ENCODE results near the gene ICAM5.

Gene ICAM5

DNA sequence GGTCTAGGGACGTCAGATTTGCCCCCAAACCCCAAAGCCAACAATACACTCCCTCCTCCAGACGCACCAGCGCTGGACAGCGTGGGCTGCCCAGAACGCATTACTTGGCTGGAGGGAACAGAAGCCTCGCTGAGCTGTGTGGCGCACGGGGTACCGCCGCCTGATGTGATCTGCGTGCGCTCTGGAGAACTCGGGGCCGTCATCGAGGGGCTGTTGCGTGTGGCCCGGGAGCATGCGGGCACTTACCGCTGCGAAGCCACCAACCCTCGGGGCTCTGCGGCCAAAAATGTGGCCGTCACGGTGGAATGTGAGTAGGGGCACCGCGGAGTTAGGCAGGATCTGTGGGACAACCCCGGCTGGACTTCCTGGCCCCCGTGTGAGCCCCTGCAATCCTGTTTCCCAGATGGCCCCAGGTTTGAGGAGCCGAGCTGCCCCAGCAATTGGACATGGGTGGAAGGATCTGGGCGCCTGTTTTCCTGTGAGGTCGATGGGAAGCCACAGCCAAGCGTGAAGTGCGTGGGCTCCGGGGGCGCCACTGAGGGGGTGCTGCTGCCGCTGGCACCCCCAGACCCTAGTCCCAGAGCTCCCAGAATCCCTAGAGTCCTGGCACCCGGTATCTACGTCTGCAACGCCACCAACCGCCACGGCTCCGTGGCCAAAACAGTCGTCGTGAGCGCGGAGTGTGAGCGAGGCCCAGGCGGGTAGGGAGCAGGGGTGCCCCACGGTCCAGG lies 4.0 kb downstream of the ICAM5 start:
- Histone ChIP-seq H3K4me3 (no peak overlapping the region), H3K27ac (no peak overlapping the region)
- TF ChIP-seq, protein P1, sequence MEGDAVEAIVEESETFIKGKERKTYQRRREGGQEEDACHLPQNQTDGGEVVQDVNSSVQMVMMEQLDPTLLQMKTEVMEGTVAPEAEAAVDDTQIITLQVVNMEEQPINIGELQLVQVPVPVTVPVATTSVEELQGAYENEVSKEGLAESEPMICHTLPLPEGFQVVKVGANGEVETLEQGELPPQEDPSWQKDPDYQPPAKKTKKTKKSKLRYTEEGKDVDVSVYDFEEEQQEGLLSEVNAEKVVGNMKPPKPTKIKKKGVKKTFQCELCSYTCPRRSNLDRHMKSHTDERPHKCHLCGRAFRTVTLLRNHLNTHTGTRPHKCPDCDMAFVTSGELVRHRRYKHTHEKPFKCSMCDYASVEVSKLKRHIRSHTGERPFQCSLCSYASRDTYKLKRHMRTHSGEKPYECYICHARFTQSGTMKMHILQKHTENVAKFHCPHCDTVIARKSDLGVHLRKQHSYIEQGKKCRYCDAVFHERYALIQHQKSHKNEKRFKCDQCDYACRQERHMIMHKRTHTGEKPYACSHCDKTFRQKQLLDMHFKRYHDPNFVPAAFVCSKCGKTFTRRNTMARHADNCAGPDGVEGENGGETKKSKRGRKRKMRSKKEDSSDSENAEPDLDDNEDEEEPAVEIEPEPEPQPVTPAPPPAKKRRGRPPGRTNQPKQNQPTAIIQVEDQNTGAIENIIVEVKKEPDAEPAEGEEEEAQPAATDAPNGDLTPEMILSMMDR (IDR thresholded peaks at IDR 0.05), result no peak
- no peak for DNase-seq (ENCODE audit: low spot score)

DNA sequence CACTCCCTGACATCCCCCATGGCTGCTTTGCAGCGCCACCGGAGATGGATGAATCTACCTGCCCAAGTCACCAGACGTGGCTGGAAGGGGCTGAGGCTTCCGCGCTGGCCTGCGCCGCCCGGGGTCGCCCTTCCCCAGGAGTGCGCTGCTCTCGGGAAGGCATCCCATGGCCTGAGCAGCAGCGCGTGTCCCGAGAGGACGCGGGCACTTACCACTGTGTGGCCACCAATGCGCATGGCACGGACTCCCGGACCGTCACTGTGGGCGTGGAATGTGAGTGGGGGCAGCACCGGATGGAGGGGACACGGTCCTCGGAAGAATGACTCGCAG lies 4.6 kb downstream of the ICAM5 start:
- no peak for DNase-seq (ENCODE audit: low spot score)
- H3K4me3 ChIP-seq, result no peak overlapping the region
- TF ChIP-seq, protein P1 (IDR thresholded peaks at IDR 0.05), result no peak
- no peak overlapping the region for H3K27ac ChIP-seq

DNA sequence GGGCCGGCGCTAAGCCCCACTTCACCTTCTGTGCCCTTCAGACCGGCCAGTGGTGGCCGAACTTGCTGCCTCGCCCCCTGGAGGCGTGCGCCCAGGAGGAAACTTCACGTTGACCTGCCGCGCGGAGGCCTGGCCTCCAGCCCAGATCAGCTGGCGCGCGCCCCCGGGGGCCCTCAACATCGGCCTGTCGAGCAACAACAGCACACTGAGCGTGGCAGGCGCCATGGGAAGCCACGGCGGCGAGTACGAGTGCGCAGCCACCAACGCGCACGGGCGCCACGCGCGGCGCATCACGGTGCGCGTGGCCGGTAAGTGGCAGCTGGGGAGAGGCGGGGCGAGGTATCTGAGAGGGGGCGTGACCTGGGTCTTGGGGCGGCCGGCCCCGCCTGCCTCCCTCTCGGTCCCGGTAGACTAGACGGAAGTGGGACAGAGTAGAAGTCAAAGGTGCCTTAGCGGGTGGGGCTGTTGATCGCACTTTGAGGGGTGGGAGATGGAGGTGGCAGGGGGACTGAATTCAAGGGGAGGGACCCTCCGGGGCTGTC lies 5.6 kb downstream of the ICAM5 start:
- no peak overlapping the region for H3K27ac ChIP-seq
- no peak for DNase-seq (ENCODE audit: low spot score)
- TF ChIP-seq, protein P1 (IDR thresholded peaks at IDR 0.05), result no peak
- H3K4me3 ChIP-seq, result peak overlapping the region; percentile 62

DNA sequence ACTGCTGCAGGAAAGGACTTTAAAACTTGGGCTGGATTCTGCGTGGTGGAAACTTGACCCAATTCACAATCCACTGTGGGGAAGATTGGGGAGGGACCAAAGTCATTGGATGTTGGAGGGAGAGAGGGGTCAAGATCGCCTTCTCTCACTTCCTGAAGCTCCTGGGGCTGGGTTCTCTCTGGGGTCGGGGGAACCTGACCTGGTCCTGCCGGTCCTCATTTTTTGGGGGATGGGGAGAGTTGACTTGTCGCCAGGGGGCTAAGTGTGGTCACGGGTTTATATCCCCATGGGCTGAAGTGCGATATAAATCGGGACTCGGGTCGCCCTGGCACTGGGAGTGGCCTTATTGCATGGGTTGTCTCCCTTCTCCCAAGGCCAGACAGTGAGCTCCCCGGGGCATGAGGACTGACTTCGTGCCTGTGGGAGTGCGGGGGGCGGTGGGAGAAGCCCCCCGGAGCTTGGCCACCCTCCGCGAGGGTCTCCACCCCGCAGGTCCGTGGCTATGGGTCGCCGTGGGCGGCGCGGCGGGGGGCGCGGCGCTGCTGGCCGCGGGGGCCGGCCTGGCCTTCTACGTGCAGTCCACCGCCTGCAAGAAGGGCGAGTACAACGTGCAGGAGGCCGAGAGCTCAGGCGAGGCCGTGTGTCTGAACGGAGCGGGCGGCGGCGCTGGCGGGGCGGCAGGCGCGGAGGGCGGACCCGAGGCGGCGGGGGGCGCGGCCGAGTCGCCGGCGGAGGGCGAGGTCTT lies 6.3 kb downstream of the ICAM5 start:
- TF ChIP-seq, protein P1 (IDR thresholded peaks at IDR 0.05), result no peak
- DNase-seq (ENCODE audit: low spot score), result no peak
- H3K27ac ChIP-seq, result no peak overlapping the region
- H3K4me3 ChIP-seq, result peak overlapping the region; percentile 62

DNA sequence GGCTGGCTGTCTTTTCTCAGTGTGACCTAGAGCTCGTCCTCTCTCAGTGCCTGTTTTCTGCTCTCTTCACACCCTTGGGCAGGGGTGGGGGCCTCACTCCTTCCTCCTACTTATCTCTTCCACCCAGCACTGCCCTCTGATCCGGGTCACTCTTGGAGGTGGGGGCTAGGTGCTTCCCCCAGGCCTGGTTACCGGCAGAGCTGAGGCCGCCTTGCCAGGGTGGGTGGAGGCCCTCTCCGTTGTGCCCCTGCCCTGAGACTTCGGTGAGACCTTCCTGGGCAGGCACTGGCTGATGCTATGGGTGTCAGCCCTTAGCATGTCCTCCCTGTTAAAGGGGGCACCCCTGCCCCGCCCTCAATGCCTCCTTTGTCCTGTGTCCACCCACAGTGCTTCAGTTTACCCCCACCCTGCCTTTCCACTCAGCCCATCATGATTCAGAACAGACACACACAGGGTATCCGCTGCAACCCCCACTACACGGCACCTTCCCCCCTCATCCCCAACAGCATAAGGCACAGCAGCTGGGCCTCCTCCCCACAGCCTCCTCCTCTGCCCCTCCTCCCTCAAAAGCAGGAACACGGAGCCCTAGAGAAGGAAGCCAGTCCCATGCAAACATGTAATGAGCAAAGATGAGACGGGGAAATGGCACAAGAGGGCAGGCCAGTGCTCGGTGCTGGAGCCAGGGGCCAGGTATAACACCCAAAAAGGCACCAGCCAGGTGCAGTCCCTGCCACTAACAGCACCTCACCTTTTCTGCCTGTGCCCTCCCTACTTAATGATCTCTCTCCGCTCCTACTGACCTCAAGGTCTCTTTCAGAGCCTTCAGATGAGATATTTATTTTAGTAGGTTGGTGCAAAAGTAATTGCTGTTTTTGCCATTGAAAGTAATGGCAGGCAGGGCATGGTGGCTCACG lies 10.1 kb downstream of the ICAM5 start:
- DNase-seq (ENCODE audit: low spot score), result no peak
- Histone ChIP-seq H3K4me3 (no peak overlapping the region), H3K27ac (peak overlapping the region in 1 of 2 donors; percentile 3)
- TF ChIP-seq, protein P1 (IDR thresholded peaks at IDR 0.05), result no peak

DNA sequence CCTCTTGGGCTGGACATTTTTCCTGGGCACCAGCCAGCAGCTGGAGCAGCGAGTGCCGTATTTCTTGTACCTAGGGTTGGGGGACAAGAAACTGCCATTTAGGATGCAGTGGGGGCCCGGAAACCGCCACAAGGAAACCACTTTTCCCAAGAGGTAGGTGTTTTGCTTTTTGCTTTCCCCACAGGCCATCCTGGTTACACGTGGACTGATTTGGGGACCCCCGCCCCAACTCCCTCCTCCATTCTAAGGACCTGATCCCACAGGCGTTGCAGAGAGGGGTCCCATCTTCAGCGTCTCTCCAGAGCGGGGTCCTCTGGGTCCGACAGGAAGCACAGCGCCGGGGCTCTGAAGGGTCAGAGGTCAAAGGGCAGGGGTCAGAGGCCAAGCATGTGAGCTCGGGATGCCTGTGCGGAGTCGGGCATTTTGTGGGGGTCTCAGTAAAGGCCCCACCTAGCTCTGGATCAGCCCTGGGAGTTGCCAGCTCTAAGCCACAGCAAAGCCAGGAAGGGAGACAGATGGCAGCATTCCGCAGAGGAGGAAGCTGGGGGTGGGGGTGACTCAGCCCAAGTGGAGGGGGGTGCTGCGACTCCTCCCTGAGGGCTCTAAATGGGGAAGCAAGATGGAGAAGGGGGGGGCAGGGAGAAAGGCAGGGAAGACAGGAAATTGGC lies 15.5 kb downstream of the ICAM5 start:
- peak overlapping the region in 1 of 2 donors; percentile 7 for H3K27ac ChIP-seq
- no peak overlapping the region for H3K4me3 ChIP-seq
- no peak for DNase-seq (ENCODE audit: low spot score)
- TF ChIP-seq, protein P1 (IDR thresholded peaks at IDR 0.05), result no peak
